Adrenal gland (tissue), 12 donors: ENCODE data around the gene FRMD3. TPM values are rescaled to one million over a fixed set of nuclear protein-coding genes. Genes with fewer than 3 reads are reported as not detected.

Experiments
- DNase-seq, 7 donors: peaks; one replicate each; pipeline ENCODE4 v3.0.0-alpha.2; 2019 to 2020
- H3K27ac ChIP-seq, 5 donors: fragments of 200-600 bp; sonication (generic) in 4 of 5; 1 replicate in 3 of 5; 2 replicates in 2 of 5; pipeline versions ENCODE4 v1.5.1 to v1.8.0; 2016 to 2020; ENCODE audit warnings: mild to moderate bottlenecking in 1 of 5
- H3K27me3 ChIP-seq: fragments of 200-600 bp; 2 replicates; pipeline ENCODE4 v1.8.0; 2021
- H3K36me3 ChIP-seq, 2 donors: fragments of 200-600 bp; replicated peaks in 1 of 2; 1 replicate in 1 of 2; 2 replicates in 1 of 2; pipeline versions ENCODE4 v1.5.1 to v1.8.0; 2018 to 2022
- H3K4me1 ChIP-seq, 2 donors: fragments of 200-600 bp; replicated peaks in 1 of 2; 1 replicate in 1 of 2; 2 replicates in 1 of 2; pipeline versions ENCODE4 v1.5.1 to v1.8.0; 2018 to 2021
- H3K4me3 ChIP-seq, 4 donors: fragments of 200-600 bp; sonication (generic) in 3 of 4; one replicate each; pipeline ENCODE4 v1.5.1; 2016 to 2018
- H3K9me3 ChIP-seq, 3 donors: fragments of 200-600 bp; sonication (generic) in 1 of 3; replicated peaks in 1 of 3; 1 replicate in 2 of 3; 2 replicates in 1 of 3; pipeline versions ENCODE4 v1.5.1 to v1.8.0; 2016 to 2021
- POLR2A ChIP-seq, 2 donors: fragments of 450-650 bp; IDR thresholded peaks; one replicate each; pipeline ENCODE4 v1.6.1; 2017; ENCODE audit warnings: antibody characterized with exemption in 2 of 2, mild to moderate bottlenecking in 2 of 2, moderate library complexity in 1 of 2
- WGBS, 4 donors: extraction: QIAGEN DNeasy Blood & Tissue Kit in 2 of 4; methylation state at CpG; one replicate each; pipeline versions ENCODE4 v1.1.5 to v1.1.7; 2013 to 2017; 5-methylcytosine and 5-hydroxymethylcytosine counted together
- intact Hi-C, 2 donors: fragments of 100-400 bp; cut with DNase I; formaldehyde crosslinking; loops; one replicate each; pipeline versions ENCODE4 v1.14.1 to v1.15.0; 2022 to 2023
- polyA plus RNA-seq, 3 donors: library from polyadenylated mRNA; stranded (reverse); fragments of 200-250 nt in 2 of 3; fragments of 350-450 nt in 1 of 3; fragmentation: Illumina TruSeq in 1 of 3; extraction: RNeasy Lipid Tissue Mini Kit (QIAGEN cat#74804) in 1 of 3; gene quantifications; one replicate each; pipeline ENCODE4 v1.2.3, GENCODE V29; 2013 to 2014
- total RNA-seq, 9 donors: library from RNA; depleted of rRNA in 4 of 9; stranded (reverse); fragments of >200 nt in 4 of 9; fragments of 120-200 nt in 1 of 9; fragmentation: NEBNext Ultra II Directional in 1 of 9; extraction: Animal tissue kit (Norgen Biotek cat#: 25700) in 1 of 9; gene quantifications; one replicate each; pipeline versions ENCODE4 v1.1.0 to v1.2.4, GENCODE V29; 2013 to 2023
- TF ChIP-seq, protein P1 (sequence below), 6 experiments: fragments of 450-650 bp in 4 of 6; fragments of 200-600 bp in 2 of 6; sonication (generic) in 1 of 6; IDR thresholded peaks; 1 replicate in 5 of 6; 2 replicates in 1 of 6; pipeline versions ENCODE4 v1.5.1 to v1.8.0; 2016 to 2021; ENCODE audit warnings: antibody characterized with exemption in 6 of 6, mild to moderate bottlenecking in 2 of 6, moderate library complexity in 1 of 6
- donor health status: healthy with polysubstance abuse.
- donor health status: Bipolar disorder and iron deficiency.
- donor health status: DM: yes; HTN: yes; CAD: no.
- donor health status: DM: no; HTN: no; CAD: no.
- donor health status: DM: no; HTN: no; CAD: no.
- donor health status: DM: yes; HTN: yes; CAD: no.

The FRMD3 gene
- total and polyA plus RNA-seq, 12 donors, result 1.8 to 32.9 (median 13.6) TPM

DNA sequence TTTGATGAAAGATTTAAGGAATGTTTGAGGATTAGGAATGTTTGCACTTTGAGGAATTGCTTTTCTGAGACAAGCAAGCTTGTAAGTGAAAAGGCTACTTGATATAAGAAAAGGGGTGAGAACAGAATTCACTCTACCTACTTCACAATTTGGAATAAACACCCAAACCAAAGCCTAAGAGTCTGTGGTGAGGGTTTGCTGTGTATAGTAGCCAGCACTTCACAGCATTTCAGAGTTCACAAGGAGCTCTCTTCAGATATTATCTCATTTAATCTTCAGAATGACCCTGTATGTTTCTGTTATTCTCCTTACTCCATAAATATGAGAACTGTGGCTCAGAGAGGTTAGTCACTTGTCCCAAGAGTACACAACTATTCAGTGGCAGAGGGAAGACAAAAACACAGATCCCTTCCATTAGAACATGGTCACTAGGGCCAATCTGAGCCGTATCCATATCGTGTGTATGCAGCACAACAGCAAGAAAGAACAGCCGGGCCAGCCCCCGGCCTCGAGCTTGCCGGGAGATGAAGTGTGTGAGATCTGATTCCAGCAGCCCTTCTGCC lies 92.4 kb downstream of the FRMD3 start:
- Histone ChIP-seq H3K4me3 (no peak overlapping the region), H3K9me3 (no peaks in the 10 kb centered on the region), H3K36me3 (no peaks in the 10 kb centered on the region), H3K27ac (no peak overlapping the region), H3K27me3 (no peaks in the 10 kb centered on the region), H3K4me1 (peaks cover 28 to 39% of the 10 kb centered on the region in 2 donors)
- intact Hi-C loops, result no loop called here
- 93 to 98% (median 95%) methylated on average over 6 of the region's 6 CpGs for WGBS, 4 donors
- DNase-seq, result no peak
- TF ChIP-seq, protein P1, sequence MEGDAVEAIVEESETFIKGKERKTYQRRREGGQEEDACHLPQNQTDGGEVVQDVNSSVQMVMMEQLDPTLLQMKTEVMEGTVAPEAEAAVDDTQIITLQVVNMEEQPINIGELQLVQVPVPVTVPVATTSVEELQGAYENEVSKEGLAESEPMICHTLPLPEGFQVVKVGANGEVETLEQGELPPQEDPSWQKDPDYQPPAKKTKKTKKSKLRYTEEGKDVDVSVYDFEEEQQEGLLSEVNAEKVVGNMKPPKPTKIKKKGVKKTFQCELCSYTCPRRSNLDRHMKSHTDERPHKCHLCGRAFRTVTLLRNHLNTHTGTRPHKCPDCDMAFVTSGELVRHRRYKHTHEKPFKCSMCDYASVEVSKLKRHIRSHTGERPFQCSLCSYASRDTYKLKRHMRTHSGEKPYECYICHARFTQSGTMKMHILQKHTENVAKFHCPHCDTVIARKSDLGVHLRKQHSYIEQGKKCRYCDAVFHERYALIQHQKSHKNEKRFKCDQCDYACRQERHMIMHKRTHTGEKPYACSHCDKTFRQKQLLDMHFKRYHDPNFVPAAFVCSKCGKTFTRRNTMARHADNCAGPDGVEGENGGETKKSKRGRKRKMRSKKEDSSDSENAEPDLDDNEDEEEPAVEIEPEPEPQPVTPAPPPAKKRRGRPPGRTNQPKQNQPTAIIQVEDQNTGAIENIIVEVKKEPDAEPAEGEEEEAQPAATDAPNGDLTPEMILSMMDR (IDR thresholded peaks at IDR 0.05), result no peak
- no peak for TF ChIP-seq POLR2A (IDR thresholded peaks at IDR 0.05)

DNA sequence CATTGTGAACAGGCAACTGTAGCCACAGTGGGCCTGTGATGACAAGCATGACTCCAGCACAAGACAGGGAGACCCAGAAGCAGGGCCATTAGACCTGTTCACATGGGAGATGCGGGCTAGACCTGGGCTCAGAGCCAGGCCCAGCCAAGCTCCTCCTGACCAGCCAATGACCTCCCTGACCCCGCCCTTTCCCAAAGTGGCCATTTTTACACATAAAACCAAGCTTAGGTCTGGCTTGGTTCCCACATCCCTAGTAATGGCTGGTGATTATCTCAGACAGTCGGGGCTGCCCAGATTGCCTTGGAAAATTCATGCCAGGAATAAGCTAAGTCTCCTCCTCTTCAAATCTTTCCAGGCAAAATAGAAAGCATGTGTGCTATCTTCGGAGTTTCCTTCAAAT lies 94.1 kb downstream of the FRMD3 start:
- Histone ChIP-seq H3K4me1 (peaks cover 33 to 42% of the 10 kb centered on the region in 2 donors), H3K27ac (peak overlapping the region in 1 of 5 donors; percentile 59), H3K4me3 (no peak overlapping the region), H3K27me3 (no peaks in the 10 kb centered on the region), H3K9me3 (no peaks in the 10 kb centered on the region), H3K36me3 (no peaks in the 10 kb centered on the region)
- intact Hi-C loops, result no loop called here
- DNase-seq, result peak in 6 of 7 donors; percentile 46 to 81 (median 68)
- WGBS, 4 donors, result 48 to 66% (median 60%) methylated on average over 4 of the region's 4 CpGs
- no peak for TF ChIP-seq POLR2A (IDR thresholded peaks at IDR 0.05)
- TF ChIP-seq, protein P1 (IDR thresholded peaks at IDR 0.05), result no peak

DNA sequence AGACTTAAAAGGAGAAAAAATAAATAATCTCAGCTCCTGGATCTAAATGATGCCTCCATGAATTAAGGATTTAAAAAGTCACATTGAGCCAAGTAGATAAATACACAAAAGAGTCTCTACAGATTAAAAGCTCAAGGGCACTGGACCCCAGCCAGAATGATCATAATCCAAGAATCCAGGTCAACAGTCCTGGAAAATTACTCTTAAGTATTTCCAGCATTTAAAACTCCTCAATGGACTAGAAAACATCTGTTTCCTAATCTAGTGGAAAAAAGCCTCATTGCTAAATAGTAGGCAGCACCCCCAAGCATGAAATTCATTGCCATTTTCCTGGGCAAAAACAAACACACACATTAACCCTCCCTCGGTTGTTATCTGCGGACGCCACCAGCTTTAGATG lies 96.8 kb downstream of the FRMD3 start:
- H3K27me3 ChIP-seq, result no peaks in the 10 kb centered on the region
- peak; percentile 45 to 89 (median 75) for DNase-seq
- H3K27ac ChIP-seq, result peak overlapping the region; percentile 19 to 85 (median 52)
- H3K9me3 ChIP-seq, result no peaks in the 10 kb centered on the region
- H3K4me1 ChIP-seq, result peaks cover 25 to 31% of the 10 kb centered on the region in 2 donors
- WGBS, 4 donors, result 29 to 40% (median 32%) methylated on average over 3 of the region's 3 CpGs
- intact Hi-C loops, result no loop called here
- no peak for TF ChIP-seq POLR2A (IDR thresholded peaks at IDR 0.05)
- TF ChIP-seq, protein P1 (IDR thresholded peaks at IDR 0.05), result no peak
- H3K36me3 ChIP-seq, result no peaks in the 10 kb centered on the region
- no peak overlapping the region for H3K4me3 ChIP-seq

DNA sequence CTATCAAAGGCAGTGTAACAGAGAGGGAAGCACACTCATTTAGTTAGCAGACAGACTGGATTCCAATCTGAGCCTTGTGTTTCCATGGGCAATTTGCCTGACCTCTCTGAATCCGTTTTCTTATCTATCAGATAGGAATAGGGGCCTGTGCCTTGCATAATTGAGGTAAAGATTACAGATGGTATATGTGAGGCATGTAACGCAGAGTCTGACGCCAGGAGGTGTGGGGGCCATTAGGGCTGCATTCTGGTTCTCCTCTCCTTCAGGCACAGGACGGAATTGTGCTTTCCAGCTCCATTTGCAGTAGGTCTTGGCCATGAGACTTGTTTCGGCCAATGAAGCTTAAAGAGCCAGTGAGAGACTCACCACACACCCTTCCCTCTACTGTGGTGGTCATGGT lies 97.6 kb downstream of the FRMD3 start:
- DNase-seq, result peak in 1 of 7 donors; percentile 33
- no peaks in the 10 kb centered on the region for H3K36me3 ChIP-seq
- peak overlapping the region in 4 of 5 donors; percentile 27 to 85 (median 59) for H3K27ac ChIP-seq
- TF ChIP-seq, protein P1 (IDR thresholded peaks at IDR 0.05), result no peak
- no peak for TF ChIP-seq POLR2A (IDR thresholded peaks at IDR 0.05)
- no peaks in the 10 kb centered on the region for H3K9me3 ChIP-seq
- H3K4me1 ChIP-seq, result peaks cover 25 to 31% of the 10 kb centered on the region in 2 donors
- WGBS, 4 donors, result 70 to 80% (median 76%) methylated on average over 5 of the region's 5 CpGs
- no peaks in the 10 kb centered on the region for H3K27me3 ChIP-seq
- intact Hi-C loops, result no loop called here
- H3K4me3 ChIP-seq, result no peak overlapping the region
